ENCODE measurements around the gene TUBB3. TPM values are rescaled to one million over a fixed set of nuclear protein-coding genes. Genes with fewer than 3 reads are reported as not detected.

Gene TUBB3
- total and polyA plus RNA-seq, 2 donors from 2014 or later: 3.4 to 35.0 TPM

GRCh38 chr16:89902980-89903379, 20.2 kb upstream of the TUBB3 start:
- Histone ChIP-seq H3K27me3 (ENCODE audit: control insufficient read depth, insufficient read depth, low read length) (no peaks in the 10 kb centered on the region), H3K27ac (ENCODE audit: low read depth in 2 of 2, low read length in 2 of 2) (no peak overlapping the region), H3K4me1 (ENCODE audit: control insufficient read depth in 2 of 3, insufficient read depth in 2 of 3, low read depth in 1 of 3, low read length in 3 of 3) (no peaks in the 10 kb centered on the region), H3K4me3 (ENCODE audit: low read length in 3 of 3) (no peak overlapping the region), H3K9me3 (ENCODE audit: control insufficient read depth in 2 of 3, insufficient read depth in 1 of 3, low read length in 3 of 3) (no peaks in the 10 kb centered on the region), H3K36me3 (ENCODE audit: control insufficient read depth in 2 of 3, insufficient read depth in 3 of 3, low read length in 3 of 3) (peaks cover 10 to 32% (median 28%) of the 10 kb centered on the region in 3 donors), H3K9ac (ENCODE audit: low read length in 3 of 3) (no peak overlapping the region)
- FAIRE-seq (no peak), DNase-seq (no peak)
- TF ChIP-seq, protein P1, sequence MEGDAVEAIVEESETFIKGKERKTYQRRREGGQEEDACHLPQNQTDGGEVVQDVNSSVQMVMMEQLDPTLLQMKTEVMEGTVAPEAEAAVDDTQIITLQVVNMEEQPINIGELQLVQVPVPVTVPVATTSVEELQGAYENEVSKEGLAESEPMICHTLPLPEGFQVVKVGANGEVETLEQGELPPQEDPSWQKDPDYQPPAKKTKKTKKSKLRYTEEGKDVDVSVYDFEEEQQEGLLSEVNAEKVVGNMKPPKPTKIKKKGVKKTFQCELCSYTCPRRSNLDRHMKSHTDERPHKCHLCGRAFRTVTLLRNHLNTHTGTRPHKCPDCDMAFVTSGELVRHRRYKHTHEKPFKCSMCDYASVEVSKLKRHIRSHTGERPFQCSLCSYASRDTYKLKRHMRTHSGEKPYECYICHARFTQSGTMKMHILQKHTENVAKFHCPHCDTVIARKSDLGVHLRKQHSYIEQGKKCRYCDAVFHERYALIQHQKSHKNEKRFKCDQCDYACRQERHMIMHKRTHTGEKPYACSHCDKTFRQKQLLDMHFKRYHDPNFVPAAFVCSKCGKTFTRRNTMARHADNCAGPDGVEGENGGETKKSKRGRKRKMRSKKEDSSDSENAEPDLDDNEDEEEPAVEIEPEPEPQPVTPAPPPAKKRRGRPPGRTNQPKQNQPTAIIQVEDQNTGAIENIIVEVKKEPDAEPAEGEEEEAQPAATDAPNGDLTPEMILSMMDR (IDR thresholded peaks at IDR 0.05; ENCODE audit: borderline replicate concordance, extremely low read depth, insufficient read depth): no peak
- intact Hi-C loops (cut with DNase I): no loop called here

GRCh38 chr16:89903908-89904515, 19.1 kb upstream of the TUBB3 start:
- Histone ChIP-seq H3K36me3 (ENCODE audit: control insufficient read depth in 2 of 3, insufficient read depth in 3 of 3, low read length in 3 of 3) (peaks cover 8 to 27% (median 21%) of the 10 kb centered on the region in 3 donors), H3K4me3 (ENCODE audit: low read length in 3 of 3) (no peak overlapping the region), H3K9me3 (ENCODE audit: control insufficient read depth in 2 of 3, insufficient read depth in 1 of 3, low read length in 3 of 3) (no peaks in the 10 kb centered on the region), H3K27ac (ENCODE audit: low read depth in 2 of 2, low read length in 2 of 2) (no peak overlapping the region), H3K4me1 (ENCODE audit: control insufficient read depth in 2 of 3, insufficient read depth in 2 of 3, low read depth in 1 of 3, low read length in 3 of 3) (no peaks in the 10 kb centered on the region), H3K9ac (ENCODE audit: low read length in 3 of 3) (no peak overlapping the region), H3K27me3 (ENCODE audit: control insufficient read depth, insufficient read depth, low read length) (no peaks in the 10 kb centered on the region)
- no peak for DNase-seq
- TF ChIP-seq, protein P1 (IDR thresholded peaks at IDR 0.05; ENCODE audit: borderline replicate concordance, extremely low read depth, insufficient read depth): no peak
- intact Hi-C loops (cut with DNase I): no loop called here
- FAIRE-seq: no peak

DNA sequence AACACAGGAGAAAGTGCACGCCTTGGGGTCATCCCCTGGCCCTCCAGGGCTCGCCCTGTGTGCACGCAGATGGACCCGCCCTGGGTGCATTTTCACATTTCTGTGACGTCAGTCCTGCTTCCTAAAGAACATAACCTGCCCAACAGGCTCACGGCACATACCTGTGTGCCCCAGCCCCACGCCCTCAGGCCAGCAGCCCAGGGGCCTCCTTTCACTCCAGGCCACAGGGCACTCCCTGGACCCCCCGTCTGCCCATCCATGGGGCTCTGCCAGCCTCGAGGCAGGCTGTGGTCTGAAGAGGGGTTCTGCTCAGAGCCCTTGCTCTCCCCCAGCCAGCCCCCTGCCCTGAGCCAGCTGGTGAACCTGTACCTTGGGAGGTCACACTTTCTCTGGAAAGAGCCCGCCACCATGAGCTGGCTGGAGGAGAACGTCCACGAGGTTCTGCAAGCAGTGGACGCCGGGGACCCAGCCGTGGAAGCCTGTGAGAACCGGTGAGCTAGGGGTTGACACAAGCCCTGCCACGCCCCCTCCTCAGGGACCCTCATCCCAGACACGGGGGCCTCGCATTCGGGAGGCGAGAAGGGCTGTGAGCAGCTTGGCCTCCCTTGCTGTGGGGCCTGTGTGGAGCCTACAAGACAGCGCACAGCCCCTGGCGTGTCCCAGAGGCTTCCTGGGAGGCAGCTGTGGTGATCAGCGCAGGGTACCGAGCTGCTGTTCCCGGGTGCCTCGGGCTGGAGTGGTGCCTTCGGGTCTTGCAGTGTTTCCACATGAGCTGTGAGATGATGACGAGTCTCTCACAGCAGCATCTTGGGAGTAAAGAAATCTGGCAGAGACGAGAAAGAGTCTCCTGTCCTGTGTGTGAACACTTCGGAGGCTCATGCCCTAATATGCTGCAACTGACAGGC, 18.3 kb upstream of the TUBB3 start:
- no peak for FAIRE-seq
- intact Hi-C loops (cut with DNase I): no loop called here

More for the DNA sequence above, 18.3 kb upstream of the TUBB3 start:
- Histone ChIP-seq H3K36me3 (ENCODE audit: control insufficient read depth in 2 of 3, insufficient read depth in 3 of 3, low read length in 3 of 3) (peaks cover 6 to 29% (median 19%) of the 10 kb centered on the region in 3 donors), H3K9ac (ENCODE audit: low read length in 3 of 3) (no peak overlapping the region), H3K27me3 (ENCODE audit: control insufficient read depth, insufficient read depth, low read length) (no peaks in the 10 kb centered on the region), H3K4me3 (ENCODE audit: low read length in 3 of 3) (no peak overlapping the region), H3K4me1 (ENCODE audit: control insufficient read depth in 2 of 3, insufficient read depth in 2 of 3, low read depth in 1 of 3, low read length in 3 of 3) (no peaks in the 10 kb centered on the region), H3K27ac (ENCODE audit: low read depth in 2 of 2, low read length in 2 of 2) (no peak overlapping the region), H3K9me3 (ENCODE audit: control insufficient read depth in 2 of 3, insufficient read depth in 1 of 3, low read length in 3 of 3) (no peaks in the 10 kb centered on the region)
- DNase-seq: no peak
- TF ChIP-seq, protein P1 (IDR thresholded peaks at IDR 0.05; ENCODE audit: borderline replicate concordance, extremely low read depth, insufficient read depth): no peak

All from kidney (tissue), 14 donors.